ENCODE measurements around the gene SIRPD.

- no peak for TF ChIP-seq POLR2A (IDR thresholded peaks at IDR 0.05)
- TF ChIP-seq CTCF (IDR thresholded peaks at IDR 0.05 in 8 of 11, conservative IDR thresholded peaks at IDR 0.05 in 3 of 11), result no peak
- no peak for TF ChIP-seq POLR2AphosphoS5 (IDR thresholded peaks at IDR 0.05)
Measured at GRCh38 chr20:1568163-1568490, 10.6 kb upstream of the SIRPD start.
